Osteocyte (in vitro differentiated cells): ENCODE results near the gene CST5. TPM values are rescaled to one million over a fixed set of nuclear protein-coding genes. Genes with fewer than 3 reads are reported as not detected.
"Not testable (repeated sequence)": the region's sequence is repeated elsewhere in the genome, so short reads cannot be mapped to it uniquely, and the experiment has no call there.

Source experiments
- DNase-seq: peaks from one replicate; pipeline ENCODE4 v3.0.0; 2021; ENCODE audit warnings: mixed read lengths; ENCODE audit not compliant: unreplicated experiment; ENCODE audit errors: extremely low spot score
- H3K27ac Mint-ChIP-seq: one replicate; pipeline ENCODE4 v1.8.0; 2021; ENCODE audit warnings: mild to moderate bottlenecking, mixed read lengths; ENCODE audit not compliant: unreplicated experiment
- H3K27me3 Mint-ChIP-seq: one replicate; pipeline ENCODE4 v1.8.0; 2021; ENCODE audit warnings: mixed read lengths; ENCODE audit not compliant: unreplicated experiment
- H3K36me3 Mint-ChIP-seq: one replicate; pipeline ENCODE4 v1.8.0; 2021; ENCODE audit warnings: mixed read lengths; ENCODE audit not compliant: unreplicated experiment
- H3K4me1 Mint-ChIP-seq: one replicate; pipeline ENCODE4 v1.8.0; 2021; ENCODE audit warnings: mixed read lengths; ENCODE audit not compliant: unreplicated experiment
- H3K4me3 Mint-ChIP-seq: one replicate; pipeline ENCODE4 v1.8.0; 2021; ENCODE audit warnings: mild to moderate bottlenecking, moderate library complexity, mixed read lengths; ENCODE audit not compliant: unreplicated experiment
- H3K9me3 Mint-ChIP-seq: one replicate; pipeline ENCODE4 v1.8.0; 2021; ENCODE audit warnings: mixed read lengths; ENCODE audit not compliant: unreplicated experiment
- total RNA-seq: library from RNA; stranded (reverse); gene quantifications from 2 replicates; pipeline ENCODE4 v1.2.1, GENCODE V29; 2021
- TF ChIP-seq, protein P1 (sequence below): fragments of 200-600 bp; sonication (generic); IDR thresholded peaks from 2 replicates; pipeline ENCODE4 v1.5.0; 2021; ENCODE audit warnings: antibody characterized with exemption, mild to moderate bottlenecking, moderate library complexity

CST5 gene
- total RNA-seq, 1 donor from 2014 or later, result not detected

GRCh38 chr20:23868321-23868720 lies 11.2 kb downstream of the CST5 start:
- peaks cover 20% of the 10 kb centered on the region for H3K27me3 Mint-ChIP-seq
- H3K36me3 Mint-ChIP-seq, result no peaks in the 10 kb centered on the region
- TF ChIP-seq, protein P1, sequence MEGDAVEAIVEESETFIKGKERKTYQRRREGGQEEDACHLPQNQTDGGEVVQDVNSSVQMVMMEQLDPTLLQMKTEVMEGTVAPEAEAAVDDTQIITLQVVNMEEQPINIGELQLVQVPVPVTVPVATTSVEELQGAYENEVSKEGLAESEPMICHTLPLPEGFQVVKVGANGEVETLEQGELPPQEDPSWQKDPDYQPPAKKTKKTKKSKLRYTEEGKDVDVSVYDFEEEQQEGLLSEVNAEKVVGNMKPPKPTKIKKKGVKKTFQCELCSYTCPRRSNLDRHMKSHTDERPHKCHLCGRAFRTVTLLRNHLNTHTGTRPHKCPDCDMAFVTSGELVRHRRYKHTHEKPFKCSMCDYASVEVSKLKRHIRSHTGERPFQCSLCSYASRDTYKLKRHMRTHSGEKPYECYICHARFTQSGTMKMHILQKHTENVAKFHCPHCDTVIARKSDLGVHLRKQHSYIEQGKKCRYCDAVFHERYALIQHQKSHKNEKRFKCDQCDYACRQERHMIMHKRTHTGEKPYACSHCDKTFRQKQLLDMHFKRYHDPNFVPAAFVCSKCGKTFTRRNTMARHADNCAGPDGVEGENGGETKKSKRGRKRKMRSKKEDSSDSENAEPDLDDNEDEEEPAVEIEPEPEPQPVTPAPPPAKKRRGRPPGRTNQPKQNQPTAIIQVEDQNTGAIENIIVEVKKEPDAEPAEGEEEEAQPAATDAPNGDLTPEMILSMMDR, result no peak
- no peaks in the 10 kb centered on the region for H3K4me1 Mint-ChIP-seq
- H3K27ac Mint-ChIP-seq, result no peak overlapping the region
- no peaks in the 10 kb centered on the region for H3K9me3 Mint-ChIP-seq
- no peak for DNase-seq
- no peak overlapping the region for H3K4me3 Mint-ChIP-seq

DNA sequence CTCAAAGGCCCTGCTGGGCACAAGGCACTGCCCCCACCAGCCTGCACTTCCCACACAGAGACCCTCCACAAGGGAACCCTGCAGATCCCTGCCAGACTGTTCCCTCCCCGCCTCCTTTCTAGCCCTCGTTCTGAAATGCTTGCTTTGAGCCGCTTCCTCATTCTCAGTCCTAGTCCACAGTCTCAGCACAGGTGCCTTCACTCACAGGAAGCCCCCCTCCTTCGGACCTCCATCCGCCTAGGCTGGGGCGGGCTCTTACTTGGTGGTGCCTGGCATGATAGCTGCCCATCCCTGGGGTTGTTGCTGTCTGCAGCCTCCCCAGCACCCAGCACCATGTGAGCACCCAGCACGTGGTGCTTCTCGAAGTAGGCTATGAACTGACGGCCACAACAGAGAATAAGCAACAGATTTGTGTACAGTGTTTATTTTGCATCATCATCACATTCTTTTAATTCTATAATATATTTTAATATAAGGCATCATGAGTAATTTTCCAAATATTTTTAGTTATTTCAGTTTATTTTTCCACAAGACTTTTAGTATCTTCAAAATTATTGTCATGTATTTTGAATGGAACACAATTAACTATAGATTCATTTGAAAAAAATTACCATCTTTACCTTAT lies 12.3 kb downstream of the CST5 start:
- Mint-ChIP-seq H3K27ac (no peak overlapping the region), H3K4me1 (no peaks in the 10 kb centered on the region), H3K4me3 (no peak overlapping the region), H3K9me3 (no peaks in the 10 kb centered on the region), H3K36me3 (no peaks in the 10 kb centered on the region), H3K27me3 (peaks cover 12% of the 10 kb centered on the region)
- DNase-seq, result no peak
- TF ChIP-seq, protein P1, result no peak

DNA sequence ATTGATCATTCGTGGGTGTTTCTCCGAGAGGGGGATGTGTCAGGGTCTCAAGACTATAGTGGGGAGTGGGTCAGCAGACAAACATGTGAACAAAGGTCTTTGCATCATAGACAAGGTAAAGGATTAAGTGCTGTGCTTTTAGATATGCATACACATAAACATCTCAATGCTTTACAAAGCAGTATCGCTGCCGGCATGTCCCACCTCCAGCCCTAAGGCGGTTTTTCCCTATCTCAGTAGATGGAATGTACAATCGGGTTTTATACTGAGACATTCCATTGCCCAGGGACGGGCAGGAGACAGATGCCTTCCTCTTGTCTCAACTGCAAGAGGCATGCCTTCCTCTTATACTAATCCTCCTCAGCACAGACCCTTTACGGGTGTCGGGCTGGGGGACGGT lies 18.8 kb downstream of the CST5 start:
- H3K36me3 Mint-ChIP-seq, H3K4me1 Mint-ChIP-seq, H3K27me3 Mint-ChIP-seq, H3K4me3 Mint-ChIP-seq, H3K27ac Mint-ChIP-seq, DNase-seq, H3K9me3 Mint-ChIP-seq: not testable (repeated sequence)

- no peak for DNase-seq
- Mint-ChIP-seq H3K9me3 (no peaks in the 10 kb centered on the region), H3K36me3 (no peaks in the 10 kb centered on the region), H3K4me1 (no peaks in the 10 kb centered on the region), H3K27me3 (no peaks in the 10 kb centered on the region), H3K27ac (no peak overlapping the region), H3K4me3 (no peak overlapping the region)
- TF ChIP-seq, protein P1, result no peak
Measured at GRCh38 chr20:23857962-23858595, 21.5 kb downstream of the CST5 start.

DNA sequence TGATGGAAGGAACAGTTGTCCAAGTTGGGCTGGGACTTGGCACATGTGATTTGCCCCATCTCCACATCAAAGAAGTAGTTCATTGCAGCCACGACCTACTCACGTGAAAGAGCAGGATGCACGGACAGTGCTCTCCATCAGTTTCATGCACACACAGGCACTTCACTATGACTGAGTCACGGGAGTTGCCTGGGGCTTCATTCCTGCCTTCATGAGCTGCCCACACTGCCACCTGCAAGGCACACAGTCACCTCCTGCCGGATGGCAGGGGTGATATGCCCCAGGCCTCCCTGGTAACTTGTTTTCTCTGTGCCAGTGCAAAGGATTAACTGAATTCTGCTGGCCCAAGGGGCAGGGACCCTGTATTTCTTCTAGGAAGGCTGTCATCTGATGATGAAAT lies 22.8 kb downstream of the CST5 start:
- peaks cover 4% of the 10 kb centered on the region for H3K27me3 Mint-ChIP-seq
- H3K4me3 Mint-ChIP-seq, result no peak overlapping the region
- H3K27ac Mint-ChIP-seq, result no peak overlapping the region
- no peak for DNase-seq
- TF ChIP-seq, protein P1, result no peak
- no peaks in the 10 kb centered on the region for H3K36me3 Mint-ChIP-seq
- no peaks in the 10 kb centered on the region for H3K9me3 Mint-ChIP-seq
- no peaks in the 10 kb centered on the region for H3K4me1 Mint-ChIP-seq
